ENCODE measurements around the gene MCFD2. TPM values are rescaled to one million over a fixed set of nuclear protein-coding genes. Genes with fewer than 3 reads are reported as not detected.

The MCFD2 gene
- polyA plus RNA-seq, 1 donor (not counting 4 experiments of a cell fraction or from before 2014, with no cell fraction given): 132 TPM

GRCh38 chr2:46887028-46887885 is 28.3 kb downstream of the MCFD2 start:
- H3K4me3 ChIP-seq (ENCODE audit: control insufficient read depth in 2 of 3, extremely low read depth in 1 of 3, insufficient read depth in 2 of 3, low read depth in 1 of 3, low read length in 3 of 3): no peak overlapping the region
- dilution Hi-C loops (cut with MboI; ENCODE audit: extremely low pct_ligation_motif_present, low sequenced_read_pairs): no loop called here
- no peak for FAIRE-seq
- no peaks in the 10 kb centered on the region for H3K9me1 ChIP-seq (ENCODE audit: control insufficient read depth, extremely low read depth, insufficient read depth, low read length)
- no peaks in the 10 kb centered on the region for H4K20me1 ChIP-seq (ENCODE audit: control insufficient read depth, extremely low read depth, insufficient read depth, low read length)
- H3K79me2 ChIP-seq (ENCODE audit: control insufficient read depth, insufficient read depth, low read length): no peaks in the 10 kb centered on the region
- no peak overlapping the region for H3K9ac ChIP-seq (ENCODE audit: control insufficient read depth, extremely low read depth, insufficient read depth, low read length)
- H2AFZ ChIP-seq (ENCODE audit: control insufficient read depth, low read length): no peak overlapping the region
- H3K9me3 ChIP-seq (ENCODE audit: control insufficient read depth, low read depth, low read length): no peaks in the 10 kb centered on the region
- H3K27ac ChIP-seq (ENCODE audit: control insufficient read depth, insufficient read depth, low read length): no peak overlapping the region
- H3K4me1 ChIP-seq (ENCODE audit: control insufficient read depth, extremely low read depth, insufficient read depth, low read length): peaks cover 3% of the 10 kb centered on the region
- TF ChIP-seq EZH2 (IDR thresholded peaks at IDR 0.05; ENCODE audit: low read length): no peak
- TF ChIP-seq, protein P1, sequence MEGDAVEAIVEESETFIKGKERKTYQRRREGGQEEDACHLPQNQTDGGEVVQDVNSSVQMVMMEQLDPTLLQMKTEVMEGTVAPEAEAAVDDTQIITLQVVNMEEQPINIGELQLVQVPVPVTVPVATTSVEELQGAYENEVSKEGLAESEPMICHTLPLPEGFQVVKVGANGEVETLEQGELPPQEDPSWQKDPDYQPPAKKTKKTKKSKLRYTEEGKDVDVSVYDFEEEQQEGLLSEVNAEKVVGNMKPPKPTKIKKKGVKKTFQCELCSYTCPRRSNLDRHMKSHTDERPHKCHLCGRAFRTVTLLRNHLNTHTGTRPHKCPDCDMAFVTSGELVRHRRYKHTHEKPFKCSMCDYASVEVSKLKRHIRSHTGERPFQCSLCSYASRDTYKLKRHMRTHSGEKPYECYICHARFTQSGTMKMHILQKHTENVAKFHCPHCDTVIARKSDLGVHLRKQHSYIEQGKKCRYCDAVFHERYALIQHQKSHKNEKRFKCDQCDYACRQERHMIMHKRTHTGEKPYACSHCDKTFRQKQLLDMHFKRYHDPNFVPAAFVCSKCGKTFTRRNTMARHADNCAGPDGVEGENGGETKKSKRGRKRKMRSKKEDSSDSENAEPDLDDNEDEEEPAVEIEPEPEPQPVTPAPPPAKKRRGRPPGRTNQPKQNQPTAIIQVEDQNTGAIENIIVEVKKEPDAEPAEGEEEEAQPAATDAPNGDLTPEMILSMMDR (optimal IDR thresholded peaks at IDR 0.05 in 1 of 3, IDR thresholded peaks at IDR 0.05 in 1 of 3, conservative IDR thresholded peaks at IDR 0.05 in 1 of 3; ENCODE audit: extremely low read depth in 1 of 3, insufficient read depth in 2 of 3, low read length in 3 of 3): no peak
- no peak for DNase-seq (ENCODE audit: low read depth, low spot score)
- H3K4me2 ChIP-seq (ENCODE audit: control insufficient read depth, extremely low read depth, insufficient read depth, low read depth, low read length): no peak overlapping the region
- peaks cover 22% of the 10 kb centered on the region for H3K27me3 ChIP-seq (ENCODE audit: control insufficient read depth, extremely low read depth, insufficient read depth, low read length)
- no peaks in the 10 kb centered on the region for H3K36me3 ChIP-seq (ENCODE audit: control insufficient read depth in 2 of 2, extremely low read depth in 1 of 2, insufficient read depth in 2 of 2, low read length in 2 of 2)

- FAIRE-seq: no peak
- no peaks in the 10 kb centered on the region for H3K9me3 ChIP-seq (ENCODE audit: control insufficient read depth, low read depth, low read length)
- no peaks in the 10 kb centered on the region for H3K79me2 ChIP-seq (ENCODE audit: control insufficient read depth, insufficient read depth, low read length)
- H3K27me3 ChIP-seq (ENCODE audit: control insufficient read depth, extremely low read depth, insufficient read depth, low read length): peaks cover 24% of the 10 kb centered on the region
- no peak overlapping the region for H3K4me3 ChIP-seq (ENCODE audit: control insufficient read depth in 2 of 3, extremely low read depth in 1 of 3, insufficient read depth in 2 of 3, low read depth in 1 of 3, low read length in 3 of 3)
- no peak for DNase-seq (ENCODE audit: low read depth, low spot score)
- no peak for TF ChIP-seq EZH2 (IDR thresholded peaks at IDR 0.05; ENCODE audit: low read length)
- TF ChIP-seq, protein P1 (optimal IDR thresholded peaks at IDR 0.05 in 1 of 3, IDR thresholded peaks at IDR 0.05 in 1 of 3, conservative IDR thresholded peaks at IDR 0.05 in 1 of 3; ENCODE audit: extremely low read depth in 1 of 3, insufficient read depth in 2 of 3, low read length in 3 of 3): no peak
- no peak overlapping the region for H3K27ac ChIP-seq (ENCODE audit: control insufficient read depth, insufficient read depth, low read length)
- no peaks in the 10 kb centered on the region for H3K36me3 ChIP-seq (ENCODE audit: control insufficient read depth in 2 of 2, extremely low read depth in 1 of 2, insufficient read depth in 2 of 2, low read length in 2 of 2)
- H3K4me2 ChIP-seq (ENCODE audit: control insufficient read depth, extremely low read depth, insufficient read depth, low read depth, low read length): no peak overlapping the region
- no peaks in the 10 kb centered on the region for H4K20me1 ChIP-seq (ENCODE audit: control insufficient read depth, extremely low read depth, insufficient read depth, low read length)
- dilution Hi-C loops (cut with MboI; ENCODE audit: extremely low pct_ligation_motif_present, low sequenced_read_pairs): no loop called here
- peaks cover 3% of the 10 kb centered on the region for H3K4me1 ChIP-seq (ENCODE audit: control insufficient read depth, extremely low read depth, insufficient read depth, low read length)
- H3K9me1 ChIP-seq (ENCODE audit: control insufficient read depth, extremely low read depth, insufficient read depth, low read length): no peaks in the 10 kb centered on the region
- no peak overlapping the region for H3K9ac ChIP-seq (ENCODE audit: control insufficient read depth, extremely low read depth, insufficient read depth, low read length)
- no peak overlapping the region for H2AFZ ChIP-seq (ENCODE audit: control insufficient read depth, low read length)
Observed at GRCh38 chr2:46886268-46887027, 29.2 kb downstream of the MCFD2 start.
